Loucy (cell line): ENCODE results near the gene LILRA1.

ENCODE experiments used
- H2AFZ ChIP-seq: fragments of 200-600 bp; sonication (generic); 2 replicates; pipeline ENCODE4 v1.6.0; 2016; ENCODE audit warnings: antibody characterized with exemption, mild to moderate bottlenecking, low read length, moderate library complexity
- H3F3A ChIP-seq: fragments of 200-600 bp; 2 replicates; pipeline ENCODE4 v1.6.0; 2016; ENCODE audit warnings: antibody characterized with exemption, low read depth, mild to moderate bottlenecking
- H3K27me3 ChIP-seq: fragments of 200-600 bp; sonication (generic); 2 replicates; pipeline ENCODE4 v1.6.1; 2014; ENCODE audit warnings: low read length, mild to moderate bottlenecking; ENCODE audit not compliant: insufficient read depth, poor library complexity, severe bottlenecking
- H3K36me3 ChIP-seq: fragments of 200-600 bp; sonication (generic); 2 replicates; pipeline ENCODE4 v1.6.1; 2016; ENCODE audit warnings: low read length; ENCODE audit not compliant: insufficient read depth
- H3K4me1 ChIP-seq: fragments of 200-600 bp; sonication (generic); 2 replicates; pipeline ENCODE4 v1.5.1; 2014; ENCODE audit warnings: low read length, mild to moderate bottlenecking; ENCODE audit not compliant: insufficient read depth, poor library complexity, severe bottlenecking
- H3K4me2 ChIP-seq: fragments of 200-600 bp; sonication (generic); 2 replicates; pipeline ENCODE4 v1.6.0; 2014; ENCODE audit warnings: antibody characterized with exemption, low read length, low read depth, mild to moderate bottlenecking; ENCODE audit not compliant: poor library complexity, severe bottlenecking
- H3K4me3 ChIP-seq: fragments of 200-600 bp; sonication (generic); 2 replicates; pipeline ENCODE4 v1.5.1; 2014; ENCODE audit warnings: low read length, mild to moderate bottlenecking, mixed read lengths; ENCODE audit not compliant: poor library complexity, severe bottlenecking
- H3K79me2 ChIP-seq: fragments of 200-600 bp; sonication (generic); 2 replicates; pipeline ENCODE4 v1.6.1; 2014; ENCODE audit warnings: low read length; ENCODE audit not compliant: insufficient read depth
- H3K9ac ChIP-seq: fragments of 200-600 bp; sonication (generic); 2 replicates; pipeline ENCODE4 v1.6.0; 2014; ENCODE audit warnings: mild to moderate bottlenecking, low read depth, low read length, moderate library complexity; ENCODE audit not compliant: poor library complexity, severe bottlenecking
- H3K9me2 ChIP-seq: fragments of 200-600 bp; sonication (generic); replicated peaks from 2 replicates; pipeline ENCODE4 v1.6.1; 2016; ENCODE audit warnings: low read depth, low read length, mixed read lengths
- H3K9me3 ChIP-seq: fragments of 200-600 bp; sonication (generic); 2 replicates; pipeline ENCODE4 v1.6.1; 2014; ENCODE audit warnings: mild to moderate bottlenecking, antibody characterized with exemption, low read length, low read depth; ENCODE audit not compliant: insufficient read depth
- H4K20me1 ChIP-seq: fragments of 200-600 bp; sonication (generic); 2 replicates; pipeline ENCODE4 v1.6.0; 2014; ENCODE audit warnings: antibody characterized with exemption, low read length, mild to moderate bottlenecking; ENCODE audit not compliant: insufficient read depth, poor library complexity, severe bottlenecking
- CTCF ChIP-seq: fragments of 200-600 bp; sonication (generic); conservative IDR thresholded peaks from 2 replicates; pipeline ENCODE4 v1.5.1; 2014; ENCODE audit warnings: mild to moderate bottlenecking, antibody characterized with exemption, low read length
- EZH2phosphoT487 ChIP-seq: fragments of 200-600 bp; IDR thresholded peaks from 2 replicates; pipeline ENCODE4 v1.6.1; 2018; ENCODE audit warnings: antibody characterized with exemption, mild to moderate bottlenecking, moderate library complexity, borderline replicate concordance

The LILRA1 gene

GRCh38 chr19:54616057-54616456 lies 22.6 kb downstream of the LILRA1 start:
- no peaks in the 10 kb centered on the region for H3K9me3 ChIP-seq
- no peaks in the 10 kb centered on the region for H4K20me1 ChIP-seq
- no peaks in the 10 kb centered on the region for H3K9me2 ChIP-seq
- H3K27me3 ChIP-seq: no peaks in the 10 kb centered on the region
- H3K4me1 ChIP-seq: peaks cover 8% of the 10 kb centered on the region
- peak overlapping the region; percentile 10 for H3K4me2 ChIP-seq
- no peak for TF ChIP-seq CTCF
- TF ChIP-seq EZH2phosphoT487: no peak
- no peak overlapping the region for H2AFZ ChIP-seq
- no peak overlapping the region for H3K4me3 ChIP-seq
- no peak overlapping the region for H3K9ac ChIP-seq
- H3F3A ChIP-seq: peaks cover 5% of the 10 kb centered on the region; the same call in 1 of the 2 replicates
- H3K79me2 ChIP-seq: no peaks in the 10 kb centered on the region
- no peaks in the 10 kb centered on the region for H3K36me3 ChIP-seq

- Histone ChIP-seq H3K4me1 (peaks cover 8% of the 10 kb centered on the region), H3K9ac (no peak overlapping the region), H3K79me2 (no peaks in the 10 kb centered on the region), H3K36me3 (no peaks in the 10 kb centered on the region), H2AFZ (no peak overlapping the region), H4K20me1 (no peaks in the 10 kb centered on the region), H3K4me2 (no peak overlapping the region), H3F3A (peaks cover 5% of the 10 kb centered on the region; the same call in 1 of the 2 replicates), H3K27me3 (no peaks in the 10 kb centered on the region), H3K9me3 (no peaks in the 10 kb centered on the region), H3K4me3 (no peak overlapping the region), H3K9me2 (no peaks in the 10 kb centered on the region)
- no peak for TF ChIP-seq EZH2phosphoT487
- TF ChIP-seq CTCF: no peak
Observed at GRCh38 chr19:54616821-54617560, 23.6 kb downstream of the LILRA1 start.

GRCh38 chr19:54620464-54620863 lies 27.0 kb downstream of the LILRA1 start:
- Histone ChIP-seq H3K4me1 (peaks cover 21% of the 10 kb centered on the region), H3K4me3 (no peak overlapping the region), H2AFZ (no peak overlapping the region), H3K9me3 (no peaks in the 10 kb centered on the region), H3K27me3 (no peaks in the 10 kb centered on the region), H3K79me2 (no peaks in the 10 kb centered on the region), H3K9me2 (no peaks in the 10 kb centered on the region), H3K9ac (no peak overlapping the region), H3K4me2 (no peak overlapping the region), H4K20me1 (no peaks in the 10 kb centered on the region), H3F3A (peaks cover 5% of the 10 kb centered on the region; the same call in 1 of the 2 replicates), H3K36me3 (no peaks in the 10 kb centered on the region)
- TF ChIP-seq EZH2phosphoT487 (no peak), CTCF (no peak)
